ENCODE results near the gene MUC6. TPM values are rescaled to one million over a fixed set of nuclear protein-coding genes. Genes with fewer than 3 reads are reported as not detected.
A peak's percentile ranks its signal among the peaks of the same experiment; 100 is the strongest.

MUC6 gene
- total RNA-seq, 1 experiment from 2014 or later, result not detected

DNA sequence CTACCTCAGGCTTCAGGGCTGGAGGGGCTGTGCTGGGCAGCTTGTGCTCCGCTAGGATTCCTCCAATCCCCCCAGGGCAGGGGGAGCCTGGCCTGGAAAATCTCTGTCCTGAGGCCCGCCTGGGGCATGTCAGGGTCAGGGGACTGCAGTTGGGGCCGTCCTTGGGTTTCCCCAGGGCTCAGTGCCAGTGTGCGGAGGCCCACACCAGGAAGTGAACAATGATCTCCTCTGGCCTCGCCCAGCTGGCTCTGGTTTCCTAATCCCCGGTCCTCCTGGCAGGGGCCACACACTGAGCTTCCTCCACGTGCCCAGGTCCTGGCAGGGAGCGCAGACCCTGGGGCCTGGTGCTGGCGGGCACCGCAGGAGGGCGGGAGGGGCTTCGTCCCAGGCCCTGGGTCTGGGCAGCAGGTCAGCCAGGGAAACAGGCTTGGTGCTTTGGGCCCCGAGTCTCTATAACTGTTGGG, 36.8 kb upstream of the MUC6 start:
- DNase-seq (ENCODE audit: low read depth), result peak; percentile 89

DNA sequence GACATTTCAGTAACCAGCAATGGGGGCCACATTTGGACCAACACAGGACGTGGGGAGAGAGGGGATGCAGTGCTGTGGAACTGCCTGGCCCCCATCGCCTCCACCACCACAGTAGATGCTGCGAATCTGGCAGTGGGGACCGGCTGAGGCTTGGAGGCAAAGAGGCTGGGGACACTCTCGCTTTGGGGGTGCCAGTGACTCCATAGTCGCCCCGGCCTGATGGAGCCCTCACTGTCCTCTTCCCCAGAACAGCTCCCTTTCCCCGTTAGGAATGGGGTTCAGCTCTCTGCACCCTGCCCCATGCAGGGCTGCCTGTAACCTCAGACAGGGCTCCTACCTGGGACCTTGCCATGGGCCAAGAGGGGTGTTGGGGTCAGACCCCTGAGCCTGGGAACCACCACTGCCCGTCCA, 36.3 kb upstream of the MUC6 start:
- DNase-seq (ENCODE audit: low read depth), result no peak

DNA sequence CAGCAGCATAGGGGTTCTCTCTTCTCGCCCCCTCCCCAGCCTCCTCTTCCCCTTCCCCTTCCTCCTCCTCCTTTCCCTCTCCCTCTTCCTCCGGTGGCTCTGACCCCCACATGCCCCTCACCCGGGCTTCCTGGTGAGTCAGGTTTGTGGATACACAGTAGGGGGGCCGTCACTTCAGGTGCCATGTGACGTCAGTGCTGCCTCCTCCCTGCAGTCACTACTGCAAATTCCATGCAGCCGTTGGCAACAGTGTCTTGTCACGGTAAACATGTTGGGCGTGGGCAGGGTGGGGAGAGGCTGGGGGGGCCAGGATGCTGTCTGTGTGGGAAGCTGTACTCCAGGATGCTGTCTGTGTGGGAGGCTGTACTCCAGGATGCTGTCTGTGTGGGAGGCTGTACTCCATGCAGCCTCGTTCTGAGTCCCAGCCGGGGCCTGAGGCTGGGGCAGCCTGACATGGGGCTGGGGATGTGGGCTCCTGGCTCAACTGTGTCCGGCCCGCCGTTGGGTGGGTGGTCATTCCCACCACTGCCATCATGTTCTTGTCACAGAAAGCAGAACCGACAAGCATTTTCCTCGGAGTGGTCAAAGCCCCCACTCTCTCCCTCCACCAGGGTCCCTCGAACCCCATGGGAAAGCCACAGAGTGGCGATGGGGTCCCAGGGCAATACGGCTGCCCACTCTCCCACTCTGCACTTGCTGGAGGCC, 35.8 kb upstream of the MUC6 start:
- peak; percentile 89 for DNase-seq (ENCODE audit: low read depth)

DNA sequence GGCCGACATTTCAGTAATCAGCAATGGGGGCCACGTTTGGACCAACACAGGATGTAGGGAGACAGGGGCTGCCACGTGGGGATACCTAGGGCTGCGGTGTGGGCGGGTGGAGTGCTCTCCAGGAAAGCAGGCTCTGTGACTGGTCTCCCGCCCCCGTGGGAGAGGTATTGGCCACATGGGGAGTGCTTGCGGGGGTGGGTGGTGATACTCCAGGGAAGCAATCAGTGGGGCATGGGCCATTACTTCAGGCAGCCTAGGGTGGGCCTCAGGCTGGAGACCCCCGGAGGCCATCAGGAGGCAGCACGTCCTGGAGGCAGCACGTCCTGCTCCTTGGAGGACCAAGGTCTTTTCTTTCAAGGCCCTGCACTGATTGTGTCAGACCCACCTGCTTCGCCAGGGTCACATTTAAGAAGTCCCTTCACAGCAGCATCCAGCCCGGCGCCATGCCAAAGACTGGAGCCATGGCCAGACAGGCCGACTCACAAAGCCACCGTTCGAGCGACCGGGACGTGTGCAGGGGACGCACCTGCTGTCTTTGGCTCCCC, 35.1 kb upstream of the MUC6 start:
- DNase-seq (ENCODE audit: low read depth), result peak; percentile 54

DNA sequence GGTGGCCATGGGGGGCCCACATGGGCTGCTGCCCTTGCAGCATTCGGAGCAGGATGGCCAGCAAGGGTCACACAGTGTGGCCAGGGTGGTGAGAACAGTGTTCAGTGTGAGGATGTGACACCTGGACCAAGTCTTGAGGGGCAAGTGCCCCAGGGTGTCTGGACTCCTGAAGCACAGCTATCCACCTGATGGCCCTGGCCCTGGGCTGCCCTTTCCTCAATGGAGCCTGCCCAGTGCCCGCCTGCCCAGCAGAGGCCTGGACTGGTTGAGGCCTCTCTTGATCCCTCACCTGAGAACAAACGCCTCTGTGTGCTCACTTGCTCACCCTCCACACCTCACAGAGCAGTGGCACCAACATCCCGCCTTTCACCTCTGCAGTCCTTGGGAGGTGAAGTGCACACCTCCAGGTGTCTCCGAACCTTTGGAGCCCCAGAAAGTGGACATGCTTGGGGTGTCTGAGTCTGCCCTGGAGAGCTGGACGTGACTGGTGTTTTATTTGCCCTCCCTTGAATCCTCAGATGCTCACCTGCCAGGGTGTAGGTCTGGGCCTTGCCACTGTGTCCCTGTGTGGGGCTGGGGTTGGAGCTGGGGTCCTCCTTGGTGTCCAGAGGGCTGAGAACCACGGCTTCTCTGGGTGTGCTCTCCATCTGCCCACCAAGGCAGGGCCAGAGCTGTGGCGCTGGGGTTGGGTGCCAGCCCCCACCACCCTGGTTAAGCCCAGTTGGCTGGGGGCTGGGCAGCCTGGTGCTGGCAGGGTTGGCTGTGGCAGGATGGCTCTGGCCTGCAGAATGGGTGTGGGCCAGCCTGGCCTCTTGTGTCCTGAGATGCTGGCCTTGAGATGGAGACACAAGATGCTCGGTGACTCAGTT, 34.3 kb upstream of the MUC6 start:
- no peak for DNase-seq (ENCODE audit: low read depth)

DNA sequence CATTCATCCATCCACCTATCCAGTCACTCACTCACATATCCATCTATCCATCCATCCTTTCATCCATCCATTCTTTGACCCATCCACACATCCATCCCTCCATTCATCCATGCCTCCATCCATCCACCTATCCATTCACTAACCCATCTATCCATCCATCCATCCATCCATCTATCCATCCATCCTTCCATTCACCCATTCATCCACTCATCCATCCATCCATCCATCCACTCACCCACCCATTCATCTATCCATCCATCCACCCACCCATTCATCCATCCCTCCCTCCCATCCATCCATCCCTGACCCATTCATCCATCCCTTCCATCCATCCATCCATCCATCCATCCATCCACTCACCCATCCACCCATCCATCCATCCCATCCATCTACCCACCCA, 33.2 kb upstream of the MUC6 start:
- no peak for DNase-seq (ENCODE audit: low read depth)

DNA sequence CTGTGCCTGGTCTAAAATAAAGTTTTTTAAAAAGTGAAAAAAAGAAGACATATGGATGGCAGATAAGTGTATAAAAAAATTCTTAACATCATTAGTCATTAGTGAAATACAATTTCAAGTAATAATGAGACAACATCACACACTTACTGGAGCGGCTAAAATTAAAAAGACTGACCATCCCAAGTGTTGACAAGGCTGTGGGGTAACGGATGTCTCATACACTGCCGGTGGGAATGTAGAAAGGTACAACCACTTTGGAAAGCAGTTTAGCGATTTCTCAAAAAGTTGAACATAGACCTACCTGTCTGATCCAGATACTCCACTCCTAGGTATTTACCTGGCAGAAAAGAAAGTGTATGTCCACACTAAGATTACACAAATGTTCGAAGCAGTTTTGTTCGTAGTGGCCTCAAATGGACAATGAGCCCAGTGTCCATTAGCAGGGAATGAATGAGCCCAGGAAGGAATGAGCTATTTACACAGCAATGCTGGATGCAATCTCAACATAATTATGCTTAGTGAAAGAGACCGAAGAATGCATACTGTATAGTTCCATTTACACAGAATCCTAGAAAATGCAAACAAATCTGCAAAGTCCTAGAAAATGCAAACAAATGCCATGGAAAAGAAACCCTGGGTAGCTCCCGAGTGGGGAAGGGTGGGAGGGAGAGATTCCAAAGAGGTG, 31.4 kb upstream of the MUC6 start:
- DNase-seq (ENCODE audit: low read depth), result no peak

DNA sequence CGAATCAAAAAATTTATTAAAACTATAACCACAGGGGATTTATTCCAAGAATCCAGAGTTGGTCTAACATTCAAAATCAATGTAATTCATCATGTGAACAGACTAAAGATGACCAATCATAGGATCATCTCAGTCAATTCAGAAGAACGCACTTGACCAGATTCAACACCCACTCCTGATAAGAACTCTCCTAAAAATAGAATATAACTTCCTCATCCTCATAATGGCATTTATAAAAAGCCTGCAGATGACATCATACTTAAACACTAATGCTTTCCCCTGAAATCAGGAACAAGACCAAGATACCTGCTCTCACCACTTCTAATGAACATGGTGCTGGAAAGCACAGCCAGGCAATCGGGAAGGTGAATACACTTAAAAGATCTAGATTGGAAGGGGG, 27.6 kb upstream of the MUC6 start:
- DNase-seq (ENCODE audit: low read depth), result no peak

DNA sequence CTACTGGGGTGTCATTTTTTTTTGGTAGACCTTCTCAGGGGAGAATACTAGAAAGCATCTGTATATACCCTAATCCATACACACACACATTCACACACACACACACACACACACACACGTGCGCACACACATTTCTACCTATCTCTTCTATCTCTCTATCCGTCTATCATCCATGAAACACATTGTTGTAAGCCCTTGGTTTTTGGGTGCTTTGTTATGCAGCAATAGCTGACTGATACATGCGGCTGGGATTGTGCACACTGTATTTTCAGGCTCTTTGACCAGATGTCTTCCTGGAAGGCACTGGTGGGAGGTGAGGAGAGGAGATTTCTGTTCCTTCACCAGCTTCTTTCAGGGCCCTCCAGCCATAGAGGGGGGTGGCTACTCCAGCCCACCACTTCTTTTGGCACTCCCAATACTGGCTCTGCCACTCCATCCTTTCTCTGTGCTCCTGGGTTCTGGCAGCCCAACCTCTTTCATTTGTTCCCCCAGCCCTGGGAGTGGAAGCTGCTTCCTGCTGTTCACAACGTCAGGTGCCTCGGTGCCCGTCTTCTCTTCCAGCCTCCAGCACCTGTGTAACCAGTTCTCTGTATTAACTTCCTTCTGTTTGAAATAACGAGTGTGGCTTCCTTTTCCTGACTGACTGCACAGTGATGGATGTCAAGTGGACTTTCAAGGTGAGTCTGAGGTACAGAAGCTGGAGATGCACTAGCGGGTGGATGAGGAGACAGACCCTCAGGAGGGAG, 25.7 kb upstream of the MUC6 start:
- no peak for DNase-seq (ENCODE audit: low read depth)

DNA sequence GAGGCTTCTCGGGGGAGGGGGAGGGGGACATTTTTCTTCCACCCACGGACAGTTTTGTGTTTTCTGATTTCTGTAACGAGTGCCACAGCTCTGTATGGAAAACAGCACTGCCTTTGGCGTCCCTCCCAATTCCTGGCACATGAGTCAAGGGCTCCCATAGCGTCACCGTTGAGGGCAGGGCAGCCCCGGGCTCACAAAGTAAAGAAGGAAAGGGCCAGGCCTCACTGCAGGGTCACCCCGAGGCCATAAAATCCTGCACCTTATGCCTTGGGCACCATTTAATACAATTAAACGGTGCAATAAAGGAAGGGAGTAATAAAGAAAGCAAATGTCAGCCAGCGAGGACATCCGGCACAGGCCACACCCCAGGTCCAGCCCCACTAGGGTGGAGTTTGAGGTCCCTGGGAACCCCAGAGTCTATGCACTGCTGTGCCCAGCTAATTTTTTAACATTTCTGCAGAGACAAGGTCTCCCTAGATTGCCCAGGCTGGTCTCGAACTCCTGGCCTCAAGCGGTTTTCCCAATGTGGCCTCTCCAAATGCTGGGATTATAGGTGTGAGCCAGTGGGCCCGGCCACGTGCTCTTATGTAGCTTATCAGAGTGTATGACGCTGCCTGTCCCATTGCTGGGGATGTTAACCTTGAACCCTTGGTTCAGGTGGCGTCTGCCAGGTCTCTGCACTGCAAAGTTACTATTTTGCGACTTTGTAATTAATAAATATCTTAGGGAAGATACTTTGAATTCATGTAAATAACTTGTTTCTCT, 24.5 kb upstream of the MUC6 start:
- DNase-seq (ENCODE audit: low read depth), result peak; percentile 88

DNA sequence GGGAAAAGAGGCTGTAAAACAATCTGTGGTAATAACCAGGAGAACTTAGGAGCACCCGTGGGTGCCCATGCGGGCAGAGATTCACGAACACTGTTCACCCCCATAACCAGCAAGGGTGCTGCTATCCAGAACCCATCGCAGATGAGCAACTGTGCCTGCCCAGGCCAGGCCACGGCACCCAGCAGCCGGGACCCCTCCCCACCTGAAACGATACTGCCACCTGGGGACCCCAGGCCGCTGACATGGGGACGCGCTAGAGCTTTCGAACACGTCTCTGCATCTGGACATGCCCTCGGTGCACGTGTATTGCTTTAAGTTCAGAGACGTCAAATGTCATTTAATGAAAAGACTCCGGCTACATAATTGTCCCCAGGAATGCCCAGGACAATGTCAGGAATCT, 23.9 kb upstream of the MUC6 start:
- DNase-seq (ENCODE audit: low read depth), result no peak

DNA sequence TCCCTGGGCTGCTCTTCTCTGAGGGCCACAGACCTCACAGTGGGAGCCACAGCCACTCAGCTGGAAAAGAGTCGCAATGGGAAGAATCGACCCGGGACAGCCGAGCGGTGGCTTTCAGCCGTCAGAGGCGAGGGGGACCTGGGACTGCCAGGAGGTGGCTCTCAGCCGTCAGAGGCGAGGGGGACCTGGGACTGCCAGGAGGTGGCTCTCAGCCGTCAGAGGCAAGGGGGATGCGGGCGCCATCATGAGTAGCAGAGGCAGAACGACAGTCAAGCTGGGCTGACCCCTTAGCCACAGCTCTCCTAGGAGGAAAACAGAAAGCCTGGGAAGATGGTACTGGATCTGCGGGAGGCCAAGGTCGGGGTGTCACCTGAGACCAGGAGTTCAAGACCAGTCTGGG, 23.2 kb upstream of the MUC6 start:
- no peak for DNase-seq (ENCODE audit: low read depth)

DNA sequence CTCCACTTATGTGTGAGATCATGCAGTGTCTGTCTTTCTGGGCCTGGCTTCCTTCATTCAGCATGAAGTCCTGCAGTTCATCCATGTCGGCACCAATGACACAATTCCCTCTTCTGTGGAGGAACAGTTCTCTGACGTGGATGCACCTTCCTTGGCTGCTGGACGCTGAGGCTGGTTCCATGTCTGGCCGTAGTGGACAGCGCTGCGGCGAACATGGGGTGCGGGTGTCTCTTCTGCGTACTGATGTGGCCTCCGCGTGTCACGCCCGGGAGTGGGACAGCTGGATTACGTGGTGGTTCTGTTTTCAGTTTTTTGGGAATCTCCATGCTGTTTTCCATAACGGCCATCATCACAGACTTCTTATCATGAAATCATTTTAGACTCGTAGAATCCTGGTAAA, 21.3 kb upstream of the MUC6 start:
- DNase-seq (ENCODE audit: low read depth), result no peak

DNA sequence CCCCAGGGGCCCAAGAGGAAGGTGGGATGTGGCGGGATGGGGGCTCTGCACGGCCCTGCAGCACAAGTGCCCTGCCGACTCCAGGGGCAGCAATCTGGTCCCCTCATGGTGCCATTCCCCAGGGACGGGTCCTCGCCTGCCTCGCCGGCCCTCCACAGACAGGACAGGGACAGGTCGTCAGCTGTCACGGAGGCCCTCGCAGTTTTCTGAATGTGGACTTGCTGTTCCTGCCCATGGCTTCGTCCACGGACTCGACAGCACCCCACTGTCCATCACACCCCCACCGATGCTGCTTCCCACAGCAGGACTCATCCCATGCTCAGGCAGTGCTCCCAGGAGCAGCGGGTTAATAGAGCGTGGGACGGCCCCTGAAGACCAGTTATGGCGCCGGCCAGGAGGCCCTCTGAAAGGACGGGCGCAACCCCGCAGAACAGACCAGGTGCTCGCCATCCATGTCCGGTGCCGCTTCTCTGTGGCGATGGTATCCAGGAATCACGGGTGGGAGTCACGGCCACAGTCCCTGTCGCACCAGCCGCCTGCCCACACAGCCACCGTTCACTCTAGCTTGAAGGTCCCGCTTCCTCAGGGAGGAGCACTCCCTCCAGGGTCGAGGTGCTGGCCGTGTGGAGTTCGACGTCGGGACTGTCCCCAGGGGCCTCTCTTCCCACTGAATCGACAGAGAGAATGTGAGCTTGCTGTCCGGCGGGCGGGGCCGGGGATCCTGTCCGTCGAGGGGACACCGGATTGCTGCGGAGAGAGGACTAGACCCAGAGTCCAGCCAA, 19.7 kb upstream of the MUC6 start:
- peak; percentile 1 for DNase-seq (ENCODE audit: low read depth)

DNA sequence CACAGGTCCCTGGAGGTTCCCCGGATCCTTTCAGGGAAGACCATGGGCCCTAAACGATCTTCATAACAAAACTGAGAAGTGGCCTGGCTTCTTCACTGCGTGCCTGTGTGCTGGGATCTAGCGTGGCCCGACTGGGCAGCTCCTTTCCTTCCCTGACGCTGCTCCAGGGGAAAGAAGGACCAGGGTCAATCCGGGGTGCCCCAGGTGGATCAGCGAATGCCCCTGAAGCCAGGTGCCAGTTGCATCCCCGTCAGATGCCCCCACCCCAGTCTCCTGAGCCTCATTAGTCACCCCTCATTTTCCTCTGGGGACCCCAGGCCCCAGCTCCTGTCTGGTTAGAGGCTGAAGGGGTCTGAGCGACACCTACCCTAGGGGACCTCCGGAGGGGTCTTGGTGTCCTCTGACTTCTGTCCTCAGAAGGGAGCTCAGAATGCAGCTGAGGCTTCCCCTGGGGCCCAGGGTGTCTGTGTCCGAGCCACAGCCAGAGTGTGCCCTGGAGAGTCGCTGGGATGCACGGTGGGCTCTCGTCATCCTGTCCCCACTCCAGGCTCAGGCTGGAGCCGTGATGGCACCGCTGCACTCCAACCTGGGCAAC, 18.7 kb upstream of the MUC6 start:
- DNase-seq (ENCODE audit: low read depth), result no peak

DNA sequence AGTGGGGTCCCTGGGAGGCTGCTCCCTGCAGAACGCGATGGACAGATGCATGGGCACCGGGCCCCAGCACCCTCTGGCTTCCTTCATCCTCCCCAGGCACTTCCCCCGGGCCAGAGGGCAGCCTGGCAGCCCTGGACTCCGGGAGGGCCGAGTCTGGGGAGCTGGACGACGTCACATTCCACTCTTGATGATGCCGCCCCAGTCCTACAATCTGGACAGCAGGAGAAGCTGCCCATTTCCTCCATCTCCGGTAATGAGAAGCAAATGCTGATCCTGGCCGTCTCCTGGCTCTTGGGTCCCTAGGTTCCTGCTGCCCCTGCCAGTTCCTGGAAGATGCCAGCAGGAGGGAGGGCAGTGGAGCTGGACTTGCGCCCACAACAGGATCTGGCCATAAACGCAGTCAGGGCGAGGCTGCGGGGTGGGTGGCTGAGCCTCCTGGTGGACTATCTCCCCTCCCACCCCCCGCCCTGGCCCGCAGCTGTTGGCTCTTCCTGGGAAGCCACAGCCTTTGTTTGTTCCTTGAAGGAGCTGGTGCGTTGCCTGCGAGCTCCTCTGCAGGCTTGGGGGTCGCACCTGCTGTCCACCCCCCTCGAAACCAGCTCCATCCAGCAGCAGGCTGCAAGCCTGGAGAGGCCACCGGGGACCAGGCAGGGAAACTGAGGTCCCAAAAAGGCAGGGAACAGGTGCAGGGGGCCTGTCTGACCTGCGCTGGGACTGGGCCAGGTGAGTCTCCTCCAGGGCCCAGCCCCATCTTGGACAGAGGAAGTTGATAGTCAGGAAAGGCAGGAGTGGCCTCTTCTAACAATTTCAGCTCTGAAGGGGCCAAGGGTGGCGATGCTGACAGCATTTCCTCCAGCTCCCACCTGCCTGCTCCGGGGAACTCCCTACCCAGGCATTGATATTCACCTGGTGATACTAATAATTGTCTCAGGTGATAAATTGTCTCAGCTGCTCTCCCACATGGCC, 17.9 kb upstream of the MUC6 start:
- DNase-seq (ENCODE audit: low read depth), result peak; percentile 8

DNA sequence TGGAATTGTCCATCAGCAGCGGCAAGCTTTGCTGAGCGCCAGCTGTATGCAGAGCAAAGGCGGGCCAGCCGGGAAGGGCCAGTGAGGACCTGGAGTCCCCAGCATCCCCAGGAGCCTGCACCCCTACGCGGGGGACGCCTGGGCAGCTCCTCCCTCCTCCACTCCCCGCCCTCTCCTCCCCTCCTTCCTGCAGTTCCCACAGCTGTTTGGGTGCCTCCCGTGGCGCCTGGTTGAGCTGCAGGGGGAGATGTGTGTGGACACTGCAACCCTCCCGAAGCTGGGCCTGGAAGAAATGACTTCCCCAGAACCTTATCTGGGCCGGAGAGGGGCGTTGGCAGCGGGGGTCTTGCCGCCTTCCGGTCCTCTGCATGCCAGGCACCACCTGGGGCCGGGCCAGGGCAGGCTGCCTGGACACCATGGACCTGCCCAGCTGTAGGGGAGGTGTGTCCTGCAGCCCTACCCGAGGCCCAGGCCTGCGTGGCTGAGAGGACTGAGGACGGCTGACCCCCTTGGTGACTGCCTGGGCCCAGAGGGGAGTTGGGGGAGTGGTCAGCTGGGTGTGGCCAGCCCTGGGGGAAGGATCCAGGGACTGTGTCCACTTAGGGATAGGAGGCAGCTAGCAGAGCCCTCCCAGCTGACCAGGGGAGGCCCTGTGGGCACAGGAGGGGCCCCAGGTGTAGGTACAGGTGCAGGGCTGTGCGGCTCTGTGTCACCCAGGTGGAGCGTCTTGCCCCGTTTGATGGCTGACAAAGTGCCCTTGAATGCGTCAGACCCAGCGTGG, 16.8 kb upstream of the MUC6 start:
- DNase-seq (ENCODE audit: low read depth), result peak; percentile 13
